Natural killer cell (primary cell): ENCODE data around the gene GRB7. TPM values are rescaled to one million over a fixed set of nuclear protein-coding genes. Genes with fewer than 3 reads are reported as not detected.
"Not testable (repeated sequence)": the region's sequence is repeated elsewhere in the genome, so short reads cannot be mapped to it uniquely, and the experiment has no call there.

Experiments
- ATAC-seq, 3 donors: fragments of 150-1000 bp in 2 of 3; fragments of 200-7000 bp in 1 of 3; cut with Tn5 transposase; 1 replicate in 1 of 3; 2 replicates in 2 of 3; pipeline ENCODE4 v1.10.0; 2021; ENCODE audit warnings: mild to moderate bottlenecking in 2 of 3, moderate library complexity in 2 of 3
- DNase-seq, 2 donors: peaks; one replicate each; pipeline versions ENCODE4 v3.0.0 to v3.0.0-alpha.2; 2013 to 2021; ENCODE audit warnings: mixed read lengths in 1 of 2
- H3K27ac ChIP-seq: one replicate; pipeline ENCODE4 v1.5.1; 2013; ENCODE audit warnings: mild to moderate bottlenecking, low read length
- H3K27me3 ChIP-seq: one replicate; pipeline ENCODE4 v1.6.1; 2013; ENCODE audit warnings: low read length; ENCODE audit not compliant: control insufficient read depth, insufficient read depth
- H3K36me3 ChIP-seq: one replicate; pipeline ENCODE4 v1.6.1; 2013; ENCODE audit warnings: low read length; ENCODE audit not compliant: control insufficient read depth, insufficient read depth
- H3K4me1 ChIP-seq: one replicate; pipeline ENCODE4 v1.6.1; 2013; ENCODE audit warnings: low read length; ENCODE audit not compliant: control insufficient read depth, insufficient read depth
- H3K4me3 ChIP-seq: one replicate; pipeline ENCODE4 v1.5.1; 2013; ENCODE audit warnings: low read length
- H3K9me3 ChIP-seq: one replicate; pipeline ENCODE4 v1.6.1; 2013; ENCODE audit warnings: low read length; ENCODE audit not compliant: control insufficient read depth, insufficient read depth
- H3K27ac Mint-ChIP-seq, 2 donors: one replicate each; pipeline ENCODE4 v1.8.0; 2022; ENCODE audit warnings: mild to moderate bottlenecking in 2 of 2, mixed read lengths in 2 of 2, moderate library complexity in 1 of 2
- H3K27me3 Mint-ChIP-seq, 2 donors: one replicate each; pipeline ENCODE4 v1.8.0; 2022; ENCODE audit warnings: low read depth in 2 of 2, mixed read lengths in 2 of 2
- H3K36me3 Mint-ChIP-seq: one replicate; pipeline ENCODE4 v1.8.0; 2022; ENCODE audit warnings: mixed read lengths
- H3K4me1 Mint-ChIP-seq, 2 donors: one replicate each; pipeline ENCODE4 v1.8.0; 2022; ENCODE audit warnings: mixed read lengths in 2 of 2
- H3K4me3 Mint-ChIP-seq: one replicate; pipeline ENCODE4 v1.8.0; 2022; ENCODE audit warnings: mild to moderate bottlenecking, moderate library complexity, mixed read lengths
- H3K9me3 Mint-ChIP-seq, 2 donors: one replicate each; pipeline ENCODE4 v1.8.0; 2022; ENCODE audit warnings: mixed read lengths in 2 of 2
- WGBS: methylation state at CpG from one replicate; pipeline ENCODE4 v1.1.7; 2013; ENCODE audit warnings: missing lambda C conversion rate; ENCODE audit not compliant: insufficient coverage; 5-methylcytosine and 5-hydroxymethylcytosine counted together
- intact Hi-C: fragments of 100-400 bp; cut with micrococcal nuclease; formaldehyde crosslinking; loops from one replicate; pipeline ENCODE4 v1.14.2; 2022
- total RNA-seq, 4 donors: library from RNA; stranded (reverse); fragments of 120-200 nt in 1 of 4; gene quantifications; one replicate each; pipeline versions ENCODE4 v1.2.3 to v1.2.4, GENCODE V29; 2013 to 2022
- TF ChIP-seq, protein P1 (sequence below): fragments of 200-600 bp; IDR thresholded peaks from one replicate; pipeline ENCODE4 v1.8.0; 2022; ENCODE audit warnings: antibody characterized with exemption

The GRB7 gene
- total RNA-seq, 3 donors from 2014 or later (not counting 1 experiment from before 2014, with no cell fraction given) = 0.27 TPM; not detected in 2

DNA sequence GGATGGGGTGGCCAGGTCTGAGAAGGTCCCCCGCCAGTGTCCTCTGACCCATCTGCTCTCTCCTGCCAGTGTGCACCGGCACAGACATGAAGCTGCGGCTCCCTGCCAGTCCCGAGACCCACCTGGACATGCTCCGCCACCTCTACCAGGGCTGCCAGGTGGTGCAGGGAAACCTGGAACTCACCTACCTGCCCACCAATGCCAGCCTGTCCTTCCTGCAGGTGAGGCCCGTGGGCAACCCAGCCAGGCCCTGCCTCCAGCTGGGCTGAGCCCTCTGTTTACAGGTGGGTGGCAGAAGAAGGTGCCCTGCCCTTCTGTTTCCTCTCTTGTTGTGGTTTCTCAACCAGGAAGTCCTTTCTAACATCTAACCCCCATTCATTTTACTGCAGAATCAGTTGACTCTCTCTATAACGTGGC is 30.8 kb upstream of the GRB7 start:
- TF ChIP-seq, protein P1, sequence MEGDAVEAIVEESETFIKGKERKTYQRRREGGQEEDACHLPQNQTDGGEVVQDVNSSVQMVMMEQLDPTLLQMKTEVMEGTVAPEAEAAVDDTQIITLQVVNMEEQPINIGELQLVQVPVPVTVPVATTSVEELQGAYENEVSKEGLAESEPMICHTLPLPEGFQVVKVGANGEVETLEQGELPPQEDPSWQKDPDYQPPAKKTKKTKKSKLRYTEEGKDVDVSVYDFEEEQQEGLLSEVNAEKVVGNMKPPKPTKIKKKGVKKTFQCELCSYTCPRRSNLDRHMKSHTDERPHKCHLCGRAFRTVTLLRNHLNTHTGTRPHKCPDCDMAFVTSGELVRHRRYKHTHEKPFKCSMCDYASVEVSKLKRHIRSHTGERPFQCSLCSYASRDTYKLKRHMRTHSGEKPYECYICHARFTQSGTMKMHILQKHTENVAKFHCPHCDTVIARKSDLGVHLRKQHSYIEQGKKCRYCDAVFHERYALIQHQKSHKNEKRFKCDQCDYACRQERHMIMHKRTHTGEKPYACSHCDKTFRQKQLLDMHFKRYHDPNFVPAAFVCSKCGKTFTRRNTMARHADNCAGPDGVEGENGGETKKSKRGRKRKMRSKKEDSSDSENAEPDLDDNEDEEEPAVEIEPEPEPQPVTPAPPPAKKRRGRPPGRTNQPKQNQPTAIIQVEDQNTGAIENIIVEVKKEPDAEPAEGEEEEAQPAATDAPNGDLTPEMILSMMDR = no peak
- H3K4me3 Mint-ChIP-seq = peak overlapping the region; percentile 85
- intact Hi-C loops = no loop called here
- no peaks in the 10 kb centered on the region for H3K9me3 ChIP-seq
- peak overlapping the region; percentile 86 to 90 for H3K27ac Mint-ChIP-seq
- H3K36me3 ChIP-seq = no peaks in the 10 kb centered on the region
- peaks cover 60% of the 10 kb centered on the region for H3K4me1 ChIP-seq
- H3K4me1 Mint-ChIP-seq = peaks cover 65 to 82% of the 10 kb centered on the region in 2 donors
- no peaks in the 10 kb centered on the region for H3K36me3 Mint-ChIP-seq
- no peak for ATAC-seq
- no peaks in the 10 kb centered on the region for H3K27me3 ChIP-seq
- H3K27ac ChIP-seq = peak overlapping the region; percentile 67
- peak in 1 of 2 donors; percentile 32 for DNase-seq
- H3K27me3 Mint-ChIP-seq = no peaks in the 10 kb centered on the region
- no peak overlapping the region for H3K4me3 ChIP-seq
- 68% methylated on average over 7 of the region's 7 CpGs for WGBS
- H3K9me3 Mint-ChIP-seq = no peaks in the 10 kb centered on the region

DNA sequence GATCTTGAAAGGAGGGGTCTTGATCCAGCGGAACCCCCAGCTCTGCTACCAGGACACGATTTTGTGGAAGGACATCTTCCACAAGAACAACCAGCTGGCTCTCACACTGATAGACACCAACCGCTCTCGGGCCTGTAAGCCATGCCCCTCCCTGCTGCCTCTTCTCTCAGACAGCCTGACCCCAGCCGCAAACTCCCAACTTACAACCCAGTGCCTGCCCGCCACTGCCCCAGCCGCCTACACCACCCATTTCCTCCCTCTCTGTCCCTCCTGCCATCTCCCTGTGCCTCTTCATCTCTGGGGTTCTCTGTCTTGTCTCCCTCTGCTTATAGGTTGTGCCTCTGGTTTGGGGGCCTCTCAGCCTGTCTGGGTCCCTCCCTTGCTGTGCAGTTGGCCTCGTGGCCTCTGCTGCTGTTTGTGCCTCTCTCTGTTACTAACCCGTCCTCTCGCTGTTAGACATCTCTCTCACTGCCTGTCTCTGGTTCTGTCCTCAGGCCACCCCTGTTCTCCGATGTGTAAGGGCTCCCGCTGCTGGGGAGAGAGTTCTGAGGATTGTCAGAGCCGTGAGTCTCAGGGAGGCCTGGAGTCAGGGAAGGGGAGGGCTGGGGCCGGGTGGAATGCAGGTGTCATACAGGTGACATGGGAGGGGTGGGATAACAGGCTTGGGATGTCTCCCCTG is 28.3 kb upstream of the GRB7 start:
- H3K4me3 ChIP-seq = peak overlapping the region; percentile 32
- H3K27me3 ChIP-seq = no peaks in the 10 kb centered on the region
- H3K36me3 Mint-ChIP-seq = no peaks in the 10 kb centered on the region
- peak overlapping the region; percentile 86 to 90 for H3K27ac Mint-ChIP-seq
- H3K4me3 Mint-ChIP-seq = peak overlapping the region; percentile 85
- TF ChIP-seq, protein P1 = no peak
- intact Hi-C loops = no loop called here
- H3K4me1 Mint-ChIP-seq = peaks cover 57 to 70% of the 10 kb centered on the region in 2 donors
- no peaks in the 10 kb centered on the region for H3K9me3 ChIP-seq
- WGBS = 52% methylated on average over 14 of the region's 14 CpGs
- ATAC-seq = peak; percentile 75 to 84 (median 80)
- no peaks in the 10 kb centered on the region for H3K27me3 Mint-ChIP-seq
- DNase-seq = no peak
- H3K4me1 ChIP-seq = peaks cover 47% of the 10 kb centered on the region
- no peaks in the 10 kb centered on the region for H3K9me3 Mint-ChIP-seq
- H3K27ac ChIP-seq = peak overlapping the region; percentile 74
- no peaks in the 10 kb centered on the region for H3K36me3 ChIP-seq

GRCh38 chr17:39709998-39710964 is 27.5 kb upstream of the GRB7 start:
- Mint-ChIP-seq H3K4me3 (peak overlapping the region; percentile 85), H3K36me3 (no peaks in the 10 kb centered on the region), H3K4me1 (peaks cover 57 to 66% of the 10 kb centered on the region in 2 donors), H3K27ac (peak overlapping the region; percentile 86 to 90), H3K27me3 (no peaks in the 10 kb centered on the region), H3K9me3 (no peaks in the 10 kb centered on the region)
- DNase-seq (no peak), ATAC-seq (peak; percentile 43 to 55 (median 43))
- WGBS = 80% methylated on average over 20 of the region's 20 CpGs
- intact Hi-C loops = no loop called here
- Histone ChIP-seq H3K4me3 (peak overlapping the region; percentile 32), H3K4me1 (peaks cover 47% of the 10 kb centered on the region), H3K27ac (peak overlapping the region; percentile 74), H3K27me3 (no peaks in the 10 kb centered on the region), H3K36me3 (peaks cover 3% of the 10 kb centered on the region), H3K9me3 (no peaks in the 10 kb centered on the region)
- TF ChIP-seq, protein P1 = no peak

DNA sequence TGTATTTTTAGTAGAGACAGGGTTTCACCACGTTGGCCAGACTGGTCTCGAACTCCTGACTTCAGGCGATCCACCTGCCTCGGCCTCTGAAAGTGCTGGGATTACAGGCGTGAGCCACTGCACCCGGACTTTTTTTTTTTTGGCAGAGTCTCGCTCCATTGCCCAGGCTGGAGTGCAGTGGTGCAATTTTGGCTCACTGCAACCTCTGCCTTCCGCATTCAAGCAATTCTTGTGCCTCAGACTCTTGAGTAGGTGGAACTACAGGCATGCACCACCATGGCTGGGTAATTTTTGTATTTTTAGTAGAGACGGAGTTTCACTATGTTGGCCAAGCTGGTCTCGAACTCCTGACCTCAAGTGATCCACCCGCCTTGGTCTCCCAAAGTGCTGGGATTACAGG is 26.7 kb upstream of the GRB7 start:
- H3K36me3 ChIP-seq, DNase-seq, intact Hi-C loops, H3K36me3 Mint-ChIP-seq, H3K27ac ChIP-seq, H3K9me3 ChIP-seq, ATAC-seq, H3K27me3 ChIP-seq, H3K9me3 Mint-ChIP-seq, H3K27me3 Mint-ChIP-seq, H3K4me3 ChIP-seq: not testable (repeated sequence)
- peaks cover 45% of the 10 kb centered on the region for H3K4me1 ChIP-seq
- Mint-ChIP-seq H3K4me1 (peaks cover 57 to 66% of the 10 kb centered on the region in 2 donors), H3K27ac (peak overlapping the region; percentile 86 to 90), H3K4me3 (peak overlapping the region; percentile 85)
- WGBS = 90% methylated on average over 11 of the region's 11 CpGs
